ENCODE data around the gene MOB2.

The MOB2 gene

GRCh38 chr11:1497600-1497999, 11.0 kb upstream of the MOB2 start:
- Histone ChIP-seq H3K23ac (ENCODE audit: low read depth, low read length, poor library complexity) (no peak overlapping the region), H3K4me2 (ENCODE audit: insufficient read depth, low read length, poor library complexity, severe bottlenecking) (no peak overlapping the region), H3K27me3 (ENCODE audit: control insufficient read depth in 3 of 3, insufficient read depth in 3 of 3, low read depth in 1 of 3, low read length in 3 of 3) (no peaks in the 10 kb centered on the region), H2BK12ac (ENCODE audit: low read length) (no peak overlapping the region), H3K9me3 (replicated peaks in 1 of 2; ENCODE audit: control insufficient read depth in 2 of 2, insufficient read depth in 1 of 2, low read depth in 1 of 2, low read length in 2 of 2) (peaks cover 3 to 4% of the 10 kb centered on the region in 2 donors), H4K8ac (ENCODE audit: low read depth, low read length) (no peak overlapping the region), H4K91ac (ENCODE audit: low read depth, low read length, poor library complexity) (no peak overlapping the region), H2AK5ac (ENCODE audit: low read depth, low read length) (no peak overlapping the region), H2BK120ac (ENCODE audit: low read depth, low read length) (no peak overlapping the region), H3K14ac (ENCODE audit: low read length) (no peak overlapping the region), H2BK15ac (ENCODE audit: low read length) (no peak overlapping the region), H3K36me3 (replicated peaks in 1 of 2; ENCODE audit: control insufficient read depth in 2 of 2, insufficient read depth in 2 of 2, low read length in 2 of 2) (peaks cover 0 to 8% of the 10 kb centered on the region in 2 donors), H3K27ac (replicated peaks; ENCODE audit: low read length) (no peak overlapping the region), H2AFZ (ENCODE audit: low read length) (no peak overlapping the region), H3K4me3 (ENCODE audit: low read length in 2 of 2) (no peak overlapping the region), H3K18ac (ENCODE audit: low read length) (no peak overlapping the region), H2BK5ac (ENCODE audit: low read length) (no peak overlapping the region), H3K4me1 (ENCODE audit: control insufficient read depth in 2 of 2, insufficient read depth in 1 of 2, low read depth in 1 of 2, low read length in 2 of 2) (peaks cover 0 to 4% of the 10 kb centered on the region in 2 donors), H3K79me1 (ENCODE audit: low read depth, low read length) (peaks cover 15% of the 10 kb centered on the region), H3K4ac (ENCODE audit: low read length) (no peak overlapping the region), H3K9ac (ENCODE audit: low read depth, low read length, poor library complexity) (no peak overlapping the region)
- no CpG with 5 or more reads among the region's 5 CpGs for WGBS, 2 donors (ENCODE audit: extremely low coverage in 2 of 2, insufficient read length in 2 of 2, insufficient replicate concordance in 1 of 2)
- DNase-seq (ENCODE audit: low spot score): no peak

- no peaks in the 10 kb centered on the region for H3K27me3 ChIP-seq (ENCODE audit: control insufficient read depth in 3 of 3, insufficient read depth in 3 of 3, low read depth in 1 of 3, low read length in 3 of 3)
- H4K91ac ChIP-seq (ENCODE audit: low read depth, low read length, poor library complexity): no peak overlapping the region
- H3K4me3 ChIP-seq (ENCODE audit: low read length in 2 of 2): no peak overlapping the region
- no peaks in the 10 kb centered on the region for H3K4me1 ChIP-seq (ENCODE audit: control insufficient read depth in 2 of 2, insufficient read depth in 1 of 2, low read depth in 1 of 2, low read length in 2 of 2)
- no peak overlapping the region for H2BK120ac ChIP-seq (ENCODE audit: low read depth, low read length)
- peaks cover 15% of the 10 kb centered on the region for H3K79me1 ChIP-seq (ENCODE audit: low read depth, low read length)
- no CpG with 5 or more reads among the region's 3 CpGs for WGBS, 2 donors (ENCODE audit: extremely low coverage in 2 of 2, insufficient read length in 2 of 2, insufficient replicate concordance in 1 of 2)
- H2AK5ac ChIP-seq (ENCODE audit: low read depth, low read length): no peak overlapping the region
- no peak overlapping the region for H3K4ac ChIP-seq (ENCODE audit: low read length)
- no peak overlapping the region for H3K14ac ChIP-seq (ENCODE audit: low read length)
- no peak overlapping the region for H3K9ac ChIP-seq (ENCODE audit: low read depth, low read length, poor library complexity)
- no peak overlapping the region for H4K8ac ChIP-seq (ENCODE audit: low read depth, low read length)
- H3K9me3 ChIP-seq (replicated peaks in 1 of 2; ENCODE audit: control insufficient read depth in 2 of 2, insufficient read depth in 1 of 2, low read depth in 1 of 2, low read length in 2 of 2): peaks cover 3 to 4% of the 10 kb centered on the region in 2 donors
- H2BK5ac ChIP-seq (ENCODE audit: low read length): no peak overlapping the region
- H3K18ac ChIP-seq (ENCODE audit: low read length): no peak overlapping the region
- no peak overlapping the region for H3K27ac ChIP-seq (replicated peaks; ENCODE audit: low read length)
- peaks cover 0 to 8% of the 10 kb centered on the region in 2 donors for H3K36me3 ChIP-seq (replicated peaks in 1 of 2; ENCODE audit: control insufficient read depth in 2 of 2, insufficient read depth in 2 of 2, low read length in 2 of 2)
- H3K23ac ChIP-seq (ENCODE audit: low read depth, low read length, poor library complexity): no peak overlapping the region
- no peak overlapping the region for H3K4me2 ChIP-seq (ENCODE audit: insufficient read depth, low read length, poor library complexity, severe bottlenecking)
- no peak for DNase-seq (ENCODE audit: low spot score)
- no peak overlapping the region for H2BK12ac ChIP-seq (ENCODE audit: low read length)
- no peak overlapping the region for H2AFZ ChIP-seq (ENCODE audit: low read length)
- H2BK15ac ChIP-seq (ENCODE audit: low read length): no peak overlapping the region
These were observed 10.1 kb upstream of the MOB2 start for GRCh38 chr11:1496761-1497095.

- H3K18ac ChIP-seq (ENCODE audit: low read length): no peak overlapping the region
- H4K8ac ChIP-seq (ENCODE audit: low read depth, low read length): no peak overlapping the region
- WGBS, 2 donors (ENCODE audit: extremely low coverage in 2 of 2, insufficient read length in 2 of 2, insufficient replicate concordance in 1 of 2): no CpG with 5 or more reads among the region's 9 CpGs
- H3K79me1 ChIP-seq (ENCODE audit: low read depth, low read length): peaks cover 12% of the 10 kb centered on the region
- H4K91ac ChIP-seq (ENCODE audit: low read depth, low read length, poor library complexity): no peak overlapping the region
- no peak overlapping the region for H3K4me3 ChIP-seq (ENCODE audit: low read length in 2 of 2)
- no peaks in the 10 kb centered on the region for H3K27me3 ChIP-seq (ENCODE audit: control insufficient read depth in 3 of 3, insufficient read depth in 3 of 3, low read depth in 1 of 3, low read length in 3 of 3)
- peaks cover 3 to 4% of the 10 kb centered on the region in 2 donors for H3K9me3 ChIP-seq (replicated peaks in 1 of 2; ENCODE audit: control insufficient read depth in 2 of 2, insufficient read depth in 1 of 2, low read depth in 1 of 2, low read length in 2 of 2)
- H2BK15ac ChIP-seq (ENCODE audit: low read length): no peak overlapping the region
- peak overlapping the region; percentile 13 for H3K9ac ChIP-seq (ENCODE audit: low read depth, low read length, poor library complexity)
- H2BK120ac ChIP-seq (ENCODE audit: low read depth, low read length): no peak overlapping the region
- H3K4me1 ChIP-seq (ENCODE audit: control insufficient read depth in 2 of 2, insufficient read depth in 1 of 2, low read depth in 1 of 2, low read length in 2 of 2): peaks cover 0 to 2% of the 10 kb centered on the region in 2 donors
- H3K36me3 ChIP-seq (replicated peaks in 1 of 2; ENCODE audit: control insufficient read depth in 2 of 2, insufficient read depth in 2 of 2, low read length in 2 of 2): peaks cover 0 to 8% of the 10 kb centered on the region in 2 donors
- no peak overlapping the region for H2AK5ac ChIP-seq (ENCODE audit: low read depth, low read length)
- H2BK5ac ChIP-seq (ENCODE audit: low read length): no peak overlapping the region
- no peak overlapping the region for H3K4ac ChIP-seq (ENCODE audit: low read length)
- no peak overlapping the region for H2AFZ ChIP-seq (ENCODE audit: low read length)
- no peak overlapping the region for H3K27ac ChIP-seq (replicated peaks; ENCODE audit: low read length)
- no peak overlapping the region for H3K23ac ChIP-seq (ENCODE audit: low read depth, low read length, poor library complexity)
- H2BK12ac ChIP-seq (ENCODE audit: low read length): no peak overlapping the region
- H3K4me2 ChIP-seq (ENCODE audit: insufficient read depth, low read length, poor library complexity, severe bottlenecking): no peak overlapping the region
- H3K14ac ChIP-seq (ENCODE audit: low read length): no peak overlapping the region
- DNase-seq (ENCODE audit: low spot score): no peak
These were observed 9.6 kb upstream of the MOB2 start for GRCh38 chr11:1496091-1496760.

GRCh38 chr11:1494650-1495049, 8.1 kb upstream of the MOB2 start:
- H3K18ac ChIP-seq (ENCODE audit: low read length): no peak overlapping the region
- no peak overlapping the region for H3K4me3 ChIP-seq (ENCODE audit: low read length in 2 of 2)
- H3K4ac ChIP-seq (ENCODE audit: low read length): no peak overlapping the region
- H2BK12ac ChIP-seq (ENCODE audit: low read length): no peak overlapping the region
- no peak overlapping the region for H3K9ac ChIP-seq (ENCODE audit: low read depth, low read length, poor library complexity)
- H3K23ac ChIP-seq (ENCODE audit: low read depth, low read length, poor library complexity): no peak overlapping the region
- peaks cover 0 to 2% of the 10 kb centered on the region in 2 donors for H3K4me1 ChIP-seq (ENCODE audit: control insufficient read depth in 2 of 2, insufficient read depth in 1 of 2, low read depth in 1 of 2, low read length in 2 of 2)
- no peak overlapping the region for H3K14ac ChIP-seq (ENCODE audit: low read length)
- no peaks in the 10 kb centered on the region for H3K27me3 ChIP-seq (ENCODE audit: control insufficient read depth in 3 of 3, insufficient read depth in 3 of 3, low read depth in 1 of 3, low read length in 3 of 3)
- H4K8ac ChIP-seq (ENCODE audit: low read depth, low read length): no peak overlapping the region
- H4K91ac ChIP-seq (ENCODE audit: low read depth, low read length, poor library complexity): no peak overlapping the region
- no peak for DNase-seq (ENCODE audit: low spot score)
- no peak overlapping the region for H2BK120ac ChIP-seq (ENCODE audit: low read depth, low read length)
- no peak overlapping the region for H2BK15ac ChIP-seq (ENCODE audit: low read length)
- no peak overlapping the region for H2AK5ac ChIP-seq (ENCODE audit: low read depth, low read length)
- WGBS, 2 donors (ENCODE audit: extremely low coverage in 2 of 2, insufficient read length in 2 of 2, insufficient replicate concordance in 1 of 2): no CpG with 5 or more reads among the region's 3 CpGs
- H2AFZ ChIP-seq (ENCODE audit: low read length): no peak overlapping the region
- no peak overlapping the region for H3K27ac ChIP-seq (replicated peaks; ENCODE audit: low read length)
- H3K4me2 ChIP-seq (ENCODE audit: insufficient read depth, low read length, poor library complexity, severe bottlenecking): no peak overlapping the region
- peaks cover 0 to 4% of the 10 kb centered on the region in 2 donors for H3K36me3 ChIP-seq (replicated peaks in 1 of 2; ENCODE audit: control insufficient read depth in 2 of 2, insufficient read depth in 2 of 2, low read length in 2 of 2)
- H2BK5ac ChIP-seq (ENCODE audit: low read length): no peak overlapping the region
- H3K79me1 ChIP-seq (ENCODE audit: low read depth, low read length): peaks cover 6% of the 10 kb centered on the region
- H3K9me3 ChIP-seq (replicated peaks in 1 of 2; ENCODE audit: control insufficient read depth in 2 of 2, insufficient read depth in 1 of 2, low read depth in 1 of 2, low read length in 2 of 2): peaks cover 4 to 5% of the 10 kb centered on the region in 2 donors
